Measurements from ENCODE around the gene SNED1.
"Not testable (repeated sequence)": the region's sequence is repeated elsewhere in the genome, so short reads cannot be mapped to it uniquely, and the experiment has no call there.

Gene SNED1

DNA sequence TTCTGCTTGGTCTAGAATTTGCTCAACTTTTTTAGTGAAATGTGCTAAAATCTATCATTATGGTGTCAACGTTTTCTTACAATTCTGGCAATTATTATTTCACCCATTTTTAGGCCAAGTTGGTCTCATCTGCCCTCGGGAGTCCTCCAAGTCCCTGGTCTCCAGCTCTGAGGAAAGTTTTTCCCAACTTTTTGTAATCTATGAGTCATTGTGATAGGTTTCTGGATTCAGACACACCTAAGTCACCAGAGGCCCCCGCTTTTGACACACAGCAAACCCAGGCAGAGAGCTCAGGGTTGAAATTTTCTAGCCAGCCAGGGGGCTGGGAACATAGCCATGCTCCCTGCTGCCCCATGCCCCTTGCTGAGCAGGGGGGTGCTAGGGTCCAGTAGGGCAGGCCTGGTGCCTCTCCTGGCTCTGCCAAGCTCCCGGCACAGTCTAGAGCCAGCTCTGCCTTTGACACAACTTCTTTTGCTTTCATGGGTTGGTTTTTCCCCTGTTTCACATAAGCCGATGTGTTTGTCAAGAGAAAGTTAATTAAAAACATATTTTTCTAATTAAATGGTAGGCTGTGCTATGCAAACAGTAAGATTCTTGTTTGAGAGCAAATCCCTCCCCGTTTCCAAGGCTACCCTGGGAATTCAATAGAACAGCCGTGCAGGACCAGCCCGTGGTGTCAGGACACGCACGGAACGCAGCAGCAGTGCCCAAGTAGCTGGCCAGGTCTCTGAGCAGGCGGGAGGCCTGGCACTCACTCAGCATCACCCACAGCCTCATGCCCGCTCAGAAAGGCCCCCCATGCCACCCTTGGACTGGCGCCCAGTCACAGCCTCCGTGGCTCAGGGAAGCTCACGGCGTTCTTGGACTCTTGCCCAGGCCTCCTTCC, 25.5 kb upstream of the SNED1 start:
- no peak for DNase-seq (ENCODE audit: low spot score)

DNA sequence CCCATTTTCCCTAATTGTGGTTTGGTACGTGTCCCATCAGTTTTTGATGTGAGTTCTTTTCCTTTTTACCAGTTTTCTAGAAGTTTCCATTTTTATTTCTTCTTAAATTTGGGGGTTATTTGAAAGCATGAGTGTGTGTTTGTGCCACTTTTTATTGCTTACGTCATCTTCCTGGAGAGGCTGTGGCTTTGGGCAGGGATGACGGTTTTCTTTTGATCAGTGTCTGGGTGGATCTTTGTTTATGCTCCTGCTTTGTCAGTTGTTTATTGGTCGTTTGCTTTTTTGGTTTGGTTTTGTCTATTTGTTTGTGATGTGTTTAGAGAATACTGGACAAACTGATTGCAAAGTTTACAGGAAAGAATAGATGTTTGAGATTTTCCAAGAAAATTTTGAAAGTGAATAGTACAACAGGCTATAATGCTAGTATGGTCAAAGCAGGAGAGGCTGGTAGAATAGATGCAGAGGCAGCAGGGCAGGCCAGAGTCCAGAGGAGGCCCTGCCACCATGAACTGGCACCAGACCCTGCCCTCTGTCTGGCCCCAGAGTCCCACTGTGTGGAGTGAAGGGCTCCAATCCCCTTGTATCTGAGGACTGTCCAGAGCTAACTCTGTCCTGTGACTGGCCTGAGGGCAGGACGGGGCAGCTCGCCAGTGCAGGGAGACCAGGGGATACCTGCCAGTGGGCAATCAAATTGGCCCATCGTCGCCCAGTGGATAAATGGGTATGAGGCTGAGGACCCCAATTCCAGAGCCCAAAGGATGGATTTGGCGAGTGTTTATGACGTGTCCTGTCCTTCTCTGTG, 23.4 kb upstream of the SNED1 start:
- no peak for DNase-seq (ENCODE audit: low spot score)

- DNase-seq (ENCODE audit: low spot score), result not testable (repeated sequence)
Measured at GRCh38 chr2:240975903-240976302, 22.5 kb upstream of the SNED1 start.

GRCh38 chr2:240981280-240981679, 17.1 kb upstream of the SNED1 start:
- DNase-seq (ENCODE audit: low spot score), result no peak

DNA sequence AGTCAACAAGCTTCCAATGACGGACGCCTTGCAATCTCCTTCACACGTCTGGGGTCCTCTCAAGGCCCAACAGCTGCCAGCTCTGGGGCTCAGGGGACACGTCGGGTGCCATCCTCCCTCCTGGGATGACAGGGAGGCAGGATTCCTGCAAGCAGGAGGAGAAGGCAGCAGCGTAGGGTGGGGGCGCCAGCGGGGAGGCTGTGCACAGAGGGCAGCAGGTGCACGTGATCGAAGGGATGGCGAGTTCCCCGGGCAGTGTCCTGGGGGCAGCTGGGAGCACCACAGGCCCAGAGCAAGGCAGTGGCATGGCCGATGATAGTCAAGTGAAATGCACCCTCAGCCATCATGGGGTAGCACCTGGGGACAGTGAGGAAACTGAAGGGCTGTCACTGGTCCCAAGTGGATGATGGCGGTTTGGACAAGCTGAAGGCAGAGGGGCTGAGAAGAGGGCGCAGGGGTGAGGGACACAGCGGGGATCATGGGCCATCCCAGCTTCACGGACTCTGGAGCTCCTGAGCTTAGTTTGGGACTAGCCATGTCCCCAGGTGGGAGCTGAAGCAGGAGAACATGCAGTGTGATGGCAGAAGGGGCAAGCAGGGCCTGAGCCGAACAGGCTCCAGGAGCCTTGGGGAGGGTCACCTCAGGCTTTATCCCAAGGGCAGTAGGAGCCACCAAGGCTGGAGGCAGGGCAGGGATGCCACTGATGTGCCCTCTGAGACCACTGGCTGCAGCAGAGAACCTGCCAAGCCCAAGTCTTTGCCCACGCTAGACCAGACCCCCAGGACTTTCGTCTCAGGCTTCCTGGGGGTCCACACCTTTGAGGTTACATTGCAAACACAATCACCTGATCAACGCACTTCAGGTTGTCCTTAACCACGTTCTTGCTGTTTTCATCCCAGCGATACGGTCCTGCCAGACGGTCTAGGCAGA, 16.3 kb upstream of the SNED1 start:
- no peak for DNase-seq (ENCODE audit: low spot score)

GRCh38 chr2:240982821-240983281, 15.6 kb upstream of the SNED1 start:
- no peak for DNase-seq (ENCODE audit: low spot score)

- DNase-seq (ENCODE audit: low spot score), result no peak
Measured at GRCh38 chr2:240983361-240983995, 14.9 kb upstream of the SNED1 start.

- no peak for DNase-seq (ENCODE audit: low spot score)
Measured at GRCh38 chr2:240983996-240984498, 14.4 kb upstream of the SNED1 start.

GRCh38 chr2:240985881-240986786, 12.3 kb upstream of the SNED1 start:
- DNase-seq (ENCODE audit: low spot score), result no peak

GRCh38 chr2:240986787-240987411, 11.5 kb upstream of the SNED1 start:
- no peak for DNase-seq (ENCODE audit: low spot score)

- DNase-seq (ENCODE audit: low spot score), result no peak
Measured at GRCh38 chr2:240987588-240987987, 10.8 kb upstream of the SNED1 start.

GRCh38 chr2:240988146-240988545, 10.3 kb upstream of the SNED1 start:
- no peak for DNase-seq (ENCODE audit: low spot score)

DNA sequence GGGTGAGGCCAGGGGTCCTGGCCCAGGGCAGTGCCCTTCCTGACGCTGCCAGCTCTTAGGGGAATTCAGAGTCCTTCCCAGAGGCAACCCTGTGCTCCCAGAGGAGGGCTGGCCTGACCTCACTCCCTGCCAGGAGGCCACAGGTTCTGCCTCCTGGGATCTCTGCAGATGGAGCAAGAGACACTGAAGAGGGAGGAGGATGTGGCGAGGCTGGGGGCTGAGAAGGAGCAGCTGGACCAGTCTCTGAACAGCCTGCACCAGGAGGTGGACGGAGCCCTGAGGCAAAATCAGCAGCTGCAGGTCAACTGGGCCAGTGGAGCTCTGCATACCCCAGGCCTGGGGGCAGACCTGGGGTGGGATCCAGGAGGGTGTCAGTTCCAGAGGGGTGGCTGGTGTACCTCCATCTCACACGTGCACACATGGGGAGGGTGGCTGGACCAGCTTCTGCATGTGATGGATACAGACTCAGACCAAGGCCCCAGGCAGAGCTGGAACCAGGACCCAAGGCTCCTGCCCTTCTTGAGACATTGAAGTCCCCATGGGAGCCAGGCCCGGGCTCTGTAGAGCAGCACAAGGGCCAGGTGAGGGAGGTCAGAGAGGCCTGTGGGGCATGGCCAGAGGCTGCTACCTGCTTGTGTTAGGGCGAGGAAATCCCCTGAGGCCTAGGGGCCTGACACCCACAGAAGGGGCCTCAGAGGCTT, 9.7 kb upstream of the SNED1 start:
- no peak for DNase-seq (ENCODE audit: low spot score)

GRCh38 chr2:240989451-240990265, 8.8 kb upstream of the SNED1 start:
- DNase-seq (ENCODE audit: low spot score), result peak; percentile 35

GRCh38 chr2:240990266-240990529, 8.2 kb upstream of the SNED1 start:
- no peak for DNase-seq (ENCODE audit: low spot score)

DNA sequence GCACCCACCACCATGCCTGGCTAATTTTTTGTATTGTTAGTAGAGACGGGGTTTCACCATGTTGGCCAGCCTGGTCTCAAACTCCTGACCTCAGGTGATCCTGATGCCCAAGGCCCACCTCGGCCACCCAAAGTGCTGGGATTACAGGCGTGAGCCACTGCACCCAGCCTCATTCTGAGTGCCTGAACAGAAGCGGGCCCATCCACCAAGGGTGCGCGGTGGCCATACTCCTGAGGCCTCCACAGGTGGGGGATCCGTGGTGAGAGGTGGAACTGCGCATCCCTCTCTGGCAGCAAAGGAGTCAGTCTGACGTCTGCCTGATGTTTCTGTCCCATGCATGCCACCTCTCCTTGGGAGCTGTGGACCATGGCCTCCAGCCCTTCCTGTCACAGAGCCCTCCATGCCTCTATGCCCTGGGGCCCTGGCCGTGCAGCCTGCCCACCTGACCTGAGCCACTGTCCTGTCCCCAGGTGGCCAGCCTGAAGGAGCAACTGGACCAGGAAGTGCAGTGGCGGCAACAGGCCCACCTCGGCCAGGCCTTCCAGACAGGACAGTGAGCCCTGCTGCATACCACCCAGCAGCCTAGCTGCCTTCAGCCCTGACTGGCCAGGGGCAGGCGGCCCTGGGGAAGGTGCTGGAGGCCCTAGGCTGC, 7.6 kb upstream of the SNED1 start:
- no peak for DNase-seq (ENCODE audit: low spot score)

DNA sequence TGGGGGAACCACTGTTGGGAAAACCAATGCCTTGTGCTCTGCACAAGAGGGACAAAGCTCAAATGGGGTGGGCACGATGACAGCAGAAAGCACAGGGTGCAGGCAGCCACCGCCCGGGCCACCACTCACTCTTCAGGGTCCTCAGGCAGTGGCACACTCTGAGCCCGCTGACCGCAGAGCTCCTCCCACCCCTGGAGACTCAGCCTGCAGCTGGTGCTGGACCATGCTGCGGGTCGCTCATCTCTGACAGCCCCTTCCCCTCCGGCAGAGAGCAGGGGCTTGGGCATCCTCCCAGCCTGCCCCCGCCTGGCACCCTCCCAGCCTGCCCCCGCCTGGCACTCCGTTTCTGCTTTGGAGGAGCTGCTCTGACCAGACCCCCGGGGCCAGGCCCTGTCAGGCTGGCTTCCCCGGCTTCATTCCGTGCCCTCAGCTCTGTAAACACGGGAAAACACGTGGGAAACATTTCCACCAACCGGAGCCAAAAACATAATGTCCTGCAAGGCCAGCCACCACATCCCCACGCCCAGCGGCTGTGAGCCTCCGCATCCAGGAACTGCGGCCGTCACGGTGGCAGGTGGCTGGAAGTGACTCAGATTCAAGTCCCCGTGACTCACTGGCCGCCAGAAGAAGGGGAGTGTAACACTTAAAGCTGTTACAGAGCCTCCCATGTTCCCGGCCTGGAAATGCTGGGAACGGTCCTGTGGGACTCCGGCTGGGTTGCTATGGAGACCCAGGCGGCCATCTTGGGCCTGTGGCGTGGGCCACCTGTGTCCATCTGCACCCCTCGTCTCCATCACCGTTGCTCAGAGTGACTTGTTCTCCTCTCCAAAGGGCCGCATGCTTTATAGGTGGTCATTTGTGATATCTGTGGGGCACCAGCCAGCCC, 6.8 kb upstream of the SNED1 start:
- DNase-seq (ENCODE audit: low spot score), result peak; percentile 93

Data from hepatic stellate cell (primary cell).